ENCODE measurements around the gene C14orf180. TPM values are rescaled to one million over a fixed set of nuclear protein-coding genes. Genes with fewer than 3 reads are reported as not detected.
A peak's percentile ranks its signal among the peaks of the same experiment; 100 is the strongest.

C14orf180 gene
- total and polyA plus RNA-seq, 3 experiments from 2014 or later: not detected

GRCh38 chr14:104600141-104600643 lies 20.6 kb downstream of the C14orf180 start:
- CTCF ChIA-PET: no interaction called here
- Histone ChIP-seq H3K4me1 (ENCODE audit: insufficient read depth, low read length) (no peaks in the 10 kb centered on the region), H3K27ac (ENCODE audit: low read depth, low read length) (no peak overlapping the region), H3K9me3 (ENCODE audit: low read length) (no peaks in the 10 kb centered on the region), H3K4me3 (ENCODE audit: low read length) (no peak overlapping the region), H3K27me3 (ENCODE audit: insufficient read depth, low read length, poor library complexity, severe bottlenecking) (no peaks in the 10 kb centered on the region), H3K36me3 (ENCODE audit: insufficient read depth, low read length) (no peaks in the 10 kb centered on the region)
- Mint-ChIP-seq H3K9me3 (no peaks in the 10 kb centered on the region), H3K27me3 (peaks cover 23 to 54% of the 10 kb centered on the region in 2 donors), H3K27ac (peak overlapping the region in 1 of 8 donors; percentile 18), H3K4me3 (no peak overlapping the region), H3K4me1 (peaks cover 0 to 3% (median 0%) of the 10 kb centered on the region in 3 donors), H3K36me3 (no peaks in the 10 kb centered on the region)
- POLR2A ChIA-PET: no interaction called here
- DNase-seq: no peak

GRCh38 chr14:104600805-104601204 lies 21.2 kb downstream of the C14orf180 start:
- H3K27ac ChIP-seq (ENCODE audit: low read depth, low read length): no peak overlapping the region
- H3K36me3 ChIP-seq (ENCODE audit: insufficient read depth, low read length): no peaks in the 10 kb centered on the region
- H3K36me3 Mint-ChIP-seq: no peaks in the 10 kb centered on the region
- H3K27ac Mint-ChIP-seq: no peak overlapping the region
- H3K27me3 Mint-ChIP-seq: peaks cover 29 to 61% of the 10 kb centered on the region in 2 donors
- ChIA-PET POLR2A (no interaction called here), CTCF (no interaction called here)
- no peak for DNase-seq
- no peak overlapping the region for H3K4me3 ChIP-seq (ENCODE audit: low read length)
- H3K9me3 ChIP-seq (ENCODE audit: low read length): no peaks in the 10 kb centered on the region
- H3K4me1 ChIP-seq (ENCODE audit: insufficient read depth, low read length): no peaks in the 10 kb centered on the region
- peaks cover 0 to 3% (median 0%) of the 10 kb centered on the region in 3 donors for H3K4me1 Mint-ChIP-seq
- H3K27me3 ChIP-seq (ENCODE audit: insufficient read depth, low read length, poor library complexity, severe bottlenecking): no peaks in the 10 kb centered on the region
- no peaks in the 10 kb centered on the region for H3K9me3 Mint-ChIP-seq
- no peak overlapping the region for H3K4me3 Mint-ChIP-seq

DNA sequence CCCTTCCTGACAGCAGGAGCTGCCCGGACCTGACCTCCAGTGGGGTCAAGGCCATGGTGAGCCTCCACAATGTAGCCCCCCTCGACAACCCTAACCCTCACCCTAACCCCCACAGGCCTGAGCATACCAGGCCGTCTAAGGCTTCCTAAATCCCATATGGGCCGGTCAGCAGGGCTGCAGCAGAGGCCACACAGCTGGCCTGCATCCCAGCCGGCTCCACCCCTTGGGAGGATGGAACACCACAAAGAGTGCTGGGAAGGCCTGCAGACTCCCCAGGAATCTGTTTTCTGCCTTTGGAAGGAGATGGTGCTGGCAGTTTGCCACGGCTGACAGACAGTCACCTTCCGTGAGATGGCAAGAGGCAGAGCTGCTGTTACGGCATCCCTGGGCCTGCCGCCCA lies 22.2 kb downstream of the C14orf180 start:
- POLR2A ChIA-PET: no interaction called here
- Mint-ChIP-seq H3K36me3 (no peaks in the 10 kb centered on the region), H3K4me3 (no peak overlapping the region), H3K4me1 (peaks cover 0 to 3% (median 0%) of the 10 kb centered on the region in 3 donors), H3K27ac (no peak overlapping the region), H3K27me3 (peaks cover 35 to 61% of the 10 kb centered on the region in 2 donors), H3K9me3 (no peaks in the 10 kb centered on the region)
- no peaks in the 10 kb centered on the region for H3K36me3 ChIP-seq (ENCODE audit: insufficient read depth, low read length)
- CTCF ChIA-PET: no interaction called here
- no peak overlapping the region for H3K4me3 ChIP-seq (ENCODE audit: low read length)
- no peak overlapping the region for H3K27ac ChIP-seq (ENCODE audit: low read depth, low read length)
- no peaks in the 10 kb centered on the region for H3K4me1 ChIP-seq (ENCODE audit: insufficient read depth, low read length)
- DNase-seq: no peak
- H3K9me3 ChIP-seq (ENCODE audit: low read length): no peaks in the 10 kb centered on the region
- H3K27me3 ChIP-seq (ENCODE audit: insufficient read depth, low read length, poor library complexity, severe bottlenecking): no peaks in the 10 kb centered on the region

DNA sequence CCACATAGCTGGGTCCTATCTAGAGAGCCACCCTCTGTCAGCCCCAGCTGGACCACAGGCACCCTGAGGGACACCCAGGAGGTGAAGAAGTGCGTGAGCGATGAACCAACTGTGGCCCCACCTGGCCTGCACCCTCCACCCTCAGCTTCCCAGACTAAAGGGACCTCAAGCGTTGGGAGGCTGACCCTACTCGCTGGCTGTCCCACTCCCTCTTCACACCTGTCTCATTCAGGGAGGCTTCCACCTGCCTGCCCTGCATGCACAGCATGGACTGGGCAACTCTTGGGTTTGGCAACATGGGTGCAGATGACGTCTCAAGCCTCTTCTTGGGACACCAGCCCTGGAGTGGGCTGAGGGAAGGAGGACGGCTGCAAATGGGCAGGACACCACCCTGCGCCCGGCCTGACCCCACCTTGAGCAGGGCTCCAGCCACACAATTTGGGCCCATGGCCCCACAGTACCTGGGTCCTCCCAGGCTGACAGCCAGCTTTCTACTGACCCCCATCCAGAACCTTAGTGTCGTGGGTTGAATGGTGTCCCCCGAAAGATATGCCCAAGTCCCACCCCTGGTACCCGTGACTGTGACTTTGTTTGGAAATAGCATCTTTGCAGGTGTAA lies 22.9 kb downstream of the C14orf180 start:
- H3K4me3 ChIP-seq (ENCODE audit: low read length): no peak overlapping the region
- no peak for DNase-seq
- no peaks in the 10 kb centered on the region for H3K4me1 ChIP-seq (ENCODE audit: insufficient read depth, low read length)
- CTCF ChIA-PET: no interaction called here
- Mint-ChIP-seq H3K27me3 (peaks cover 40 to 66% of the 10 kb centered on the region in 2 donors), H3K36me3 (no peaks in the 10 kb centered on the region), H3K27ac (no peak overlapping the region), H3K4me3 (no peak overlapping the region), H3K4me1 (peaks cover 0 to 3% (median 0%) of the 10 kb centered on the region in 3 donors), H3K9me3 (no peaks in the 10 kb centered on the region)
- no peaks in the 10 kb centered on the region for H3K27me3 ChIP-seq (ENCODE audit: insufficient read depth, low read length, poor library complexity, severe bottlenecking)
- H3K27ac ChIP-seq (ENCODE audit: low read depth, low read length): no peak overlapping the region
- no peaks in the 10 kb centered on the region for H3K36me3 ChIP-seq (ENCODE audit: insufficient read depth, low read length)
- POLR2A ChIA-PET: no interaction called here
- no peaks in the 10 kb centered on the region for H3K9me3 ChIP-seq (ENCODE audit: low read length)

- POLR2A ChIA-PET: no interaction called here
- Histone ChIP-seq H3K27me3 (ENCODE audit: insufficient read depth, low read length, poor library complexity, severe bottlenecking) (no peaks in the 10 kb centered on the region), H3K4me1 (ENCODE audit: insufficient read depth, low read length) (no peaks in the 10 kb centered on the region), H3K9me3 (ENCODE audit: low read length) (no peaks in the 10 kb centered on the region), H3K36me3 (ENCODE audit: insufficient read depth, low read length) (no peaks in the 10 kb centered on the region), H3K4me3 (ENCODE audit: low read length) (no peak overlapping the region), H3K27ac (ENCODE audit: low read depth, low read length) (no peak overlapping the region)
- Mint-ChIP-seq H3K9me3 (no peaks in the 10 kb centered on the region), H3K27ac (no peak overlapping the region), H3K4me3 (no peak overlapping the region), H3K4me1 (peaks cover 0 to 3% (median 0%) of the 10 kb centered on the region in 3 donors), H3K27me3 (peaks cover 38 to 68% of the 10 kb centered on the region in 2 donors), H3K36me3 (no peaks in the 10 kb centered on the region)
- DNase-seq: no peak
- CTCF ChIA-PET: no interaction called here
These were observed 23.4 kb downstream of the C14orf180 start for GRCh38 chr14:104602933-104603325.

DNA sequence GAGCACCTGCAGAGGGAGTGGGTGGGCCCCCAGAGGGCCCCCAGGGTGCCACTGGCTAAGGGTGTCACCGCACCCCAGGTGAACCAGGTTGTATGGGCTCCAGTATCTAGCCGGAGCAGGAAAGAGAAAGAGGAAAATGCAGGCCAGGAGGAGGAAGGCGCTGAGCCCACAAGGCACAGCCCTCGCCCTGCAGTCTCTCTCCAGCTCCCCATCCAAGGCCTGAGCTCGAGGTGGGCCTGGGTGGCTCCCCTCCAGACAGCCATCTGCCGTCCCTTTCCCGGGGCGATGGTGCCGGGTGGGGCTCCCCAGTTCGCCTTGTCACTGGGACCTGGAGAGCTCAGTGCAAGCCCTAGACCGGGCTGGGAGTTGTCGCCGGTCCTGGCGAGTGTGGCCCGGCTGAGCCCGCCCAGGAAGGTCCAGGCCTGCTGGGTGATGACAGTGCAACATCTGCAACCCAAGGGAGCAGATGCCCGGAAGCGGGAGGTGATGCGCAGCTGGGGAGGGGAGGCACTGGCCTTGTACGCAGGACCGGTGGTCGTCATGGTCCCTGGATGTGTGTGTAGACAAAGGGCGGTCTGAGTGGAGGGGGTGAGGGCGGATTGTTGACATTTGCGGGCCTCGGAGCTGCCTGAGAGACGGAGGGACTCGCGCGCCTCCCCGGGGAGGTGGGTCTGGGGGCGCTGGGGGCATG lies 24.3 kb downstream of the C14orf180 start:
- no peak overlapping the region for H3K27ac Mint-ChIP-seq
- no peaks in the 10 kb centered on the region for H3K4me1 ChIP-seq (ENCODE audit: insufficient read depth, low read length)
- no peaks in the 10 kb centered on the region for H3K27me3 ChIP-seq (ENCODE audit: insufficient read depth, low read length, poor library complexity, severe bottlenecking)
- no peaks in the 10 kb centered on the region for H3K9me3 ChIP-seq (ENCODE audit: low read length)
- no peak overlapping the region for H3K27ac ChIP-seq (ENCODE audit: low read depth, low read length)
- no peak for DNase-seq
- no peaks in the 10 kb centered on the region for H3K36me3 Mint-ChIP-seq
- ChIA-PET CTCF (no interaction called here), POLR2A (no interaction called here)
- H3K4me3 Mint-ChIP-seq: no peak overlapping the region
- H3K36me3 ChIP-seq (ENCODE audit: insufficient read depth, low read length): no peaks in the 10 kb centered on the region
- peaks cover 0 to 3% (median 0%) of the 10 kb centered on the region in 3 donors for H3K4me1 Mint-ChIP-seq
- H3K27me3 Mint-ChIP-seq: peaks cover 38 to 68% of the 10 kb centered on the region in 2 donors
- H3K4me3 ChIP-seq (ENCODE audit: low read length): no peak overlapping the region
- no peaks in the 10 kb centered on the region for H3K9me3 Mint-ChIP-seq

GRCh38 chr14:104604458-104605449 lies 25.2 kb downstream of the C14orf180 start, which contains the start of gene TMEM179:
Gene TMEM179, minus strand, starts transcription at chr14:104604772. Its CDS starts 31 bp downstream, at chr14:104604741.
- H3K27me3 ChIP-seq (ENCODE audit: insufficient read depth, low read length, poor library complexity, severe bottlenecking): no peaks in the 10 kb centered on the region
- H3K4me3 ChIP-seq (ENCODE audit: low read length): no peak within 1 kb of the TSS
- Mint-ChIP-seq H3K27ac (no peak within 1 kb of the TSS), H3K27me3 (peaks cover 38 to 69% of the 10 kb centered on the region in 2 donors), H3K4me1 (peaks cover 0 to 3% (median 0%) of the 10 kb centered on the region in 3 donors), H3K9me3 (no peaks in the 10 kb centered on the region), H3K4me3 (no peak within 1 kb of the TSS), H3K36me3 (no peaks in the 10 kb centered on the region)
- H3K4me1 ChIP-seq (ENCODE audit: insufficient read depth, low read length): no peaks in the 10 kb centered on the region
- CTCF ChIA-PET: no interaction called here
- POLR2A ChIA-PET: no interaction called here
- no peaks in the 10 kb centered on the region for H3K36me3 ChIP-seq (ENCODE audit: insufficient read depth, low read length)
- no peak within 1 kb of the TSS for H3K27ac ChIP-seq (ENCODE audit: low read depth, low read length)
- H3K9me3 ChIP-seq (ENCODE audit: low read length): no peaks in the 10 kb centered on the region
- no peak for DNase-seq

DNA sequence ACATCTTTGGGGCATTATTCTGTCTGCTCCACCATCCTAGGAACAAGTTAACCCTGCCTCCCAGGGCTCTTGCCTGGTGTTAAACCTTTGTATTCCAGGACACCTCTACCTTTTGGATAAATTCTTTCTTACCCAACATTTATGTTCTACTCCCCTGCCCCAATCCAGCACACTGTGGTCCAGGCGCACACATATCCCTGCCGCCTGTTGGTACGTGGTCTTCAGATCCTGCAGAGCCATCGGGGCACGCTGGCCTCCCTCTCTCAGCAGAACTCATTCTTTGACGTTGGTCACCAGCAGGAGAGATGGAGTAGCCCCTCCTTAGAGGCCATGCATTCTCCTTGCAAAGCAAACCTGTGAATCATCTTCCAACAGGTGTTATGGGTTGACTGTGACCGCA lies 30.1 kb downstream of the C14orf180 start:
- DNase-seq: no peak
- no peak overlapping the region for H3K4me3 ChIP-seq (ENCODE audit: low read length)
- Mint-ChIP-seq H3K27me3 (peaks cover 32 to 58% of the 10 kb centered on the region in 2 donors), H3K4me3 (no peak overlapping the region), H3K9me3 (no peaks in the 10 kb centered on the region), H3K36me3 (no peaks in the 10 kb centered on the region), H3K4me1 (no peaks in the 10 kb centered on the region), H3K27ac (no peak overlapping the region)
- no peaks in the 10 kb centered on the region for H3K4me1 ChIP-seq (ENCODE audit: insufficient read depth, low read length)
- no peaks in the 10 kb centered on the region for H3K27me3 ChIP-seq (ENCODE audit: insufficient read depth, low read length, poor library complexity, severe bottlenecking)
- ChIA-PET CTCF (no interaction called here), POLR2A (no interaction called here)
- H3K36me3 ChIP-seq (ENCODE audit: insufficient read depth, low read length): no peaks in the 10 kb centered on the region
- no peak overlapping the region for H3K27ac ChIP-seq (ENCODE audit: low read depth, low read length)
- H3K9me3 ChIP-seq (ENCODE audit: low read length): no peaks in the 10 kb centered on the region

All from CD8-positive, alpha-beta memory T cell (primary cell).